CD4-positive, alpha-beta memory T cell (primary cell): Measurements from ENCODE around the gene ITGB1BP1. TPM values are rescaled to one million over a fixed set of nuclear protein-coding genes. Genes with fewer than 3 reads are reported as not detected.

Experiments
- CTCF ChIA-PET: fragments of 350-600 bp; sonication (Branson Sonifier 250); formaldehyde crosslinking; loops from one replicate; lab custom pipeline; 2021; ENCODE audit warnings: inconsistent platforms; ENCODE audit not compliant: partially characterized antibody; lab: Charles Lee
- POLR2A ChIA-PET: fragments of 350-600 bp; sonication (Branson Sonifier 250); formaldehyde crosslinking; loops from one replicate; lab custom pipeline; 2021; ENCODE audit not compliant: partially characterized antibody; lab: Charles Lee
- DNase-seq, 5 donors: peaks; one replicate each; pipeline versions ENCODE4 v3.0.0 to v3.0.0-alpha.2; 2020 to 2022; ENCODE audit warnings: mixed read lengths in 1 of 5
- H3K27ac ChIP-seq: one replicate; pipeline ENCODE4 v1.7.0; 2013; ENCODE audit warnings: low read depth, low read length
- H3K27me3 ChIP-seq: 2 replicates; pipeline ENCODE4 v1.7.0; 2013; ENCODE audit warnings: mild to moderate bottlenecking, low read length, moderate library complexity; ENCODE audit not compliant: insufficient read depth
- H3K36me3 ChIP-seq: 2 replicates; pipeline ENCODE4 v1.7.0; 2013; ENCODE audit warnings: mild to moderate bottlenecking, low read length, moderate library complexity; ENCODE audit not compliant: insufficient read depth
- H3K4me1 ChIP-seq: 2 replicates; pipeline ENCODE4 v1.7.0; 2013; ENCODE audit warnings: mild to moderate bottlenecking, low read length, moderate library complexity; ENCODE audit not compliant: insufficient read depth
- H3K4me3 ChIP-seq, 2 donors: one replicate each; pipeline ENCODE4 v1.7.0; 2013; ENCODE audit warnings: low read length in 2 of 2, mild to moderate bottlenecking in 1 of 2
- H3K9me3 ChIP-seq, 2 donors: one replicate each; pipeline ENCODE4 v1.7.0; 2013; ENCODE audit warnings: low read length in 2 of 2, control low read depth in 1 of 2; ENCODE audit not compliant: control insufficient read depth in 1 of 2
- H3K27ac Mint-ChIP-seq, 7 donors: one replicate each; pipeline ENCODE4 v1.8.0; 2020 to 2021; ENCODE audit warnings: mixed read lengths in 7 of 7, mild to moderate bottlenecking in 6 of 7, inconsistent platforms in 3 of 7, moderate library complexity in 3 of 7
- H3K27me3 Mint-ChIP-seq, 2 donors: one replicate each; pipeline ENCODE4 v1.8.0; 2020 to 2021; ENCODE audit warnings: mixed read lengths in 2 of 2
- H3K36me3 Mint-ChIP-seq, 2 donors: one replicate each; pipeline ENCODE4 v1.8.0; 2020 to 2021; ENCODE audit warnings: mixed read lengths in 2 of 2, inconsistent platforms in 1 of 2, mild to moderate bottlenecking in 1 of 2
- H3K4me1 Mint-ChIP-seq, 4 donors: one replicate each; pipeline ENCODE4 v1.8.0; 2020 to 2021; ENCODE audit warnings: mixed read lengths in 4 of 4, mild to moderate bottlenecking in 1 of 4
- H3K4me3 Mint-ChIP-seq, 8 donors: one replicate each; pipeline ENCODE4 v1.8.0; 2020 to 2021; ENCODE audit warnings: mixed read lengths in 8 of 8, mild to moderate bottlenecking in 7 of 8, moderate library complexity in 6 of 8, inconsistent platforms in 3 of 8
- H3K9me3 Mint-ChIP-seq, 8 donors: one replicate each; pipeline ENCODE4 v1.8.0; 2020 to 2021; ENCODE audit warnings: mixed read lengths in 8 of 8, mild to moderate bottlenecking in 5 of 8, inconsistent platforms in 3 of 8, moderate library complexity in 1 of 8
- intact Hi-C: fragments of 100-400 bp; cut with micrococcal nuclease; formaldehyde crosslinking; loops from one replicate; pipeline ENCODE4 v1.15.1; 2023
- polyA plus RNA-seq, 2 donors: library from polyadenylated mRNA; unstranded; fragments of 300-500 nt; fragmentation: Illumina TruSeq; gene quantifications; one replicate each; pipeline ENCODE4 v1.2.3, GENCODE V29; 2021
- total RNA-seq, 2 experiments: library from RNA; stranded (reverse); gene quantifications; one replicate each; pipeline ENCODE4 v1.2.3, GENCODE V29; 2021

Gene ITGB1BP1
- total and polyA plus RNA-seq, 4 experiments from 2014 or later: 55.1 to 161 (median 90.0) TPM

DNA sequence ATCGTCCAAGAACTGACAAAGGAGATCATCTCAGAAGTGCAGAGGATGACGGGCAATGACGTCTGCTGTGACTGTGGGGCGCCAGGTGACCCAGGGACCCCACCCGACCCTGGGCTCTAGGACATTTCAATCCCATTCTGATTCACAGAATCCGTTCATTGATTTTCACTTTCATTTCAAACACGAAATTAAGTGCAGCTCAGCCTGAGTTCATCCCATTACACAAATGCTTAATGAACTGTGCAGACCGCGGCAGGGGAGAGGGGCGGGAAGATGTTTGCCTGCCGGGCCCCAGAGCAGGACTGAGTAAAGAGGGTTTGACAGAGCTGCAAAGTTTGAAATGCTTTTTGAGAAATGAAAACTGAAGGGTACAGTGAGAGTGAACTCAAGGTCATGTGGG, 67.1 kb downstream of the ITGB1BP1 start:
- POLR2A ChIA-PET: no interaction called here
- Mint-ChIP-seq H3K4me1 (peaks cover 3 to 7% (median 5%) of the 10 kb centered on the region in 4 donors), H3K36me3 (no peaks in the 10 kb centered on the region), H3K27ac (peak overlapping the region in 1 of 7 donors; percentile 30), H3K4me3 (no peak overlapping the region), H3K27me3 (peaks cover 22 to 26% of the 10 kb centered on the region in 2 donors), H3K9me3 (no peaks in the 10 kb centered on the region)
- Histone ChIP-seq H3K4me3 (no peak overlapping the region), H3K27me3 (no peaks in the 10 kb centered on the region), H3K36me3 (no peaks in the 10 kb centered on the region), H3K9me3 (no peaks in the 10 kb centered on the region), H3K27ac (no peak overlapping the region), H3K4me1 (no peaks in the 10 kb centered on the region)
- intact Hi-C loops: no loop called here
- CTCF ChIA-PET: no interaction called here
- no peak for DNase-seq

DNA sequence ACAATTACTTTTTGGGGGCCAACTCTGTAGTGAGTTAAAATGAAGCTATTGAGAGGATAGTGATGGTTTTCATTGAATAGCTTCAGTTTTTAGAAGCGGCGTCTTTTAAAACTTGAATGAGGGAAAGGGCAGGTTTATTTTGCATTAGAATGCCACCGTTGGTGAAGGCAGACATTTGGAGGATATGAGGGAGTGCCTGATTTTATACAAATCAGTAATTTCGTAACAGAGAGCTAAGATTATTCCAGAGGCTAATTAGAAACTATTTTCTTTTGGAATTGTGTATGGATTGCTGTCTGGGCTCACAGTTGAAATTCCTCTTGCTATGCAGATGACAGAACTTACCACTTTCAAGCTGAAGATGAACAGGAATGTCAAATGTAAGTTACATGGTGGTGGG, 67.6 kb downstream of the ITGB1BP1 start:
- Mint-ChIP-seq H3K4me1 (peaks cover 3 to 7% (median 5%) of the 10 kb centered on the region in 4 donors), H3K27me3 (peaks cover 25 to 29% of the 10 kb centered on the region in 2 donors), H3K27ac (peak overlapping the region in 1 of 7 donors; percentile 30), H3K36me3 (no peaks in the 10 kb centered on the region), H3K9me3 (no peaks in the 10 kb centered on the region), H3K4me3 (peak overlapping the region in 1 of 8 donors; percentile 1)
- no peak for DNase-seq
- Histone ChIP-seq H3K36me3 (no peaks in the 10 kb centered on the region), H3K27me3 (no peaks in the 10 kb centered on the region), H3K4me3 (no peak overlapping the region), H3K27ac (no peak overlapping the region), H3K9me3 (no peaks in the 10 kb centered on the region), H3K4me1 (no peaks in the 10 kb centered on the region)
- intact Hi-C loops: no loop called here
- CTCF ChIA-PET: no interaction called here
- POLR2A ChIA-PET: no interaction called here

DNA sequence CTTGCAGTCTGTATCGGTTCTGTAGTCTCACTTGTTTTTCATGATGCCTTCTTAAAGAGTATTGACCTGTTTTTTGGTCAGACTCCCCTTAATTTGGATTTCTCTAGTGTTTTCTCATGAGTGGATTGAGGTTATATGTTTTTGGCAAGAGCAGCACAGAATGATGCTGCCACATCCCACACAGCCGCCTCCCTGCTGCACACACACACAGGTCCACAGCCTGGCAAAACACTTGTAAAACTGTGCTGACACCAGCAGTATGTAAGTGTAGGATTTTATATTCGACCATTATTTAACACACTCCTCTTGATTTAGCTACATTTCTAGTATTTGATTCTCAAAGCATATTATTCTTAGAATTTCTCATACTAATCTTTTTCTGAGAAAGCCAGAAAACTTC, 68.1 kb downstream of the ITGB1BP1 start:
- H3K4me3 ChIP-seq: no peak overlapping the region
- POLR2A ChIA-PET: no interaction called here
- Mint-ChIP-seq H3K36me3 (no peaks in the 10 kb centered on the region), H3K4me1 (peaks cover 3 to 7% (median 5%) of the 10 kb centered on the region in 4 donors), H3K27ac (no peak overlapping the region), H3K27me3 (peaks cover 25 to 31% of the 10 kb centered on the region in 2 donors), H3K4me3 (no peak overlapping the region), H3K9me3 (no peaks in the 10 kb centered on the region)
- DNase-seq: no peak
- H3K4me1 ChIP-seq: no peaks in the 10 kb centered on the region
- no peaks in the 10 kb centered on the region for H3K36me3 ChIP-seq
- intact Hi-C loops: no loop called here
- CTCF ChIA-PET: no interaction called here
- H3K27me3 ChIP-seq: no peaks in the 10 kb centered on the region
- no peak overlapping the region for H3K27ac ChIP-seq
- H3K9me3 ChIP-seq: no peaks in the 10 kb centered on the region

DNA sequence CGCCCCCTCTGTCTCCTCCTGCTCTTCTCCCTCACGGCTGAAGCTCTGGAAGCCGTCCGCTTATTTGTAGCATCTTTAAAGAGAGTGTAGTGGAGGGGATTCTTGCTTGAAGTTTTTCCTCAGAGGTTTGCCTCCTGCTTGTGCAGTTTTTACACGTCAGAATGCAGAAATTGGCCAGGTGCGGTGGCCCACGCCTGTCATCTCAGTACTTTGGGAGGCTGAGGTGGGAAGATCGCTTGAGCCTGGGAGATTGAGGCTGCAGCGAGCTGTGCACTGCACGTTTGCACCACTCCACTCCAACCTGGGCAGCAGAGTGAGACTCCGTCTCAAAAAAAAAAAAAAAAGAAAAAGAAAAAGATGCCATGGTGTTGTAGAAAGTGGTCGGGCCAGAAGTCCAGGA, 69.0 kb downstream of the ITGB1BP1 start:
- H3K27me3 Mint-ChIP-seq: peaks cover 26 to 27% of the 10 kb centered on the region in 2 donors
- Histone ChIP-seq H3K4me3 (no peak overlapping the region), H3K4me1 (no peaks in the 10 kb centered on the region), H3K27me3 (no peaks in the 10 kb centered on the region), H3K36me3 (no peaks in the 10 kb centered on the region), H3K27ac (no peak overlapping the region), H3K9me3 (no peaks in the 10 kb centered on the region)
- DNase-seq: no peak
- no peaks in the 10 kb centered on the region for H3K9me3 Mint-ChIP-seq
- POLR2A ChIA-PET: no interaction called here
- H3K36me3 Mint-ChIP-seq: no peaks in the 10 kb centered on the region
- no peak overlapping the region for H3K27ac Mint-ChIP-seq
- CTCF ChIA-PET: no interaction called here
- peaks cover 3 to 7% (median 5%) of the 10 kb centered on the region in 4 donors for H3K4me1 Mint-ChIP-seq
- intact Hi-C loops: no loop called here
- no peak overlapping the region for H3K4me3 Mint-ChIP-seq

Other genes starting within 250 kb of the ITGB1BP1 start
- not detected for gene ASAP2, start 216.7 kb downstream of the ITGB1BP1 start, total RNA-seq
- not detected for gene ASAP2, start 216.7 kb downstream of the ITGB1BP1 start, polyA plus RNA-seq
- 10 to 100 TPM; 20.9 to 22.4 TPM for gene CPSF3, start 126 bp upstream of the ITGB1BP1 start, total RNA-seq
- gene CPSF3, start 126 bp upstream of the ITGB1BP1 start, polyA plus RNA-seq: 10 to 100 TPM; 27.8 to 33.7 TPM
- 10 to 100 TPM; 52.5 to 58.1 TPM for gene IAH1, start 51.0 kb upstream of the ITGB1BP1 start, total RNA-seq
- gene IAH1, start 51.0 kb upstream of the ITGB1BP1 start, polyA plus RNA-seq: 10 to 100 TPM; 85.8 to 98.4 TPM
- gene ADAM17, start 132.3 kb upstream of the ITGB1BP1 start, total RNA-seq: 10 to 100 TPM; 32.7 to 35.6 TPM
- gene ADAM17, start 132.3 kb upstream of the ITGB1BP1 start, polyA plus RNA-seq: 10 to 100 TPM in 1 of 2 donors, 1 to 10 TPM in 1; 8.1 to 13.7 TPM
- gene YWHAQ, start 207.5 kb upstream of the ITGB1BP1 start, total RNA-seq: 100 to 1,000 TPM; 124 TPM
- gene YWHAQ, start 207.5 kb upstream of the ITGB1BP1 start, polyA plus RNA-seq: 100 to 1,000 TPM; 315 to 504 TPM